Smooth muscle cell of the brain vasculature (primary cell): ENCODE data around the gene MYO7B.

ENCODE experiments used
- DNase-seq: peaks from one replicate; pipeline ENCODE4 v3.0.0-alpha.2; 2012; ENCODE audit warnings: low read depth, low spot score

The MYO7B gene

DNA sequence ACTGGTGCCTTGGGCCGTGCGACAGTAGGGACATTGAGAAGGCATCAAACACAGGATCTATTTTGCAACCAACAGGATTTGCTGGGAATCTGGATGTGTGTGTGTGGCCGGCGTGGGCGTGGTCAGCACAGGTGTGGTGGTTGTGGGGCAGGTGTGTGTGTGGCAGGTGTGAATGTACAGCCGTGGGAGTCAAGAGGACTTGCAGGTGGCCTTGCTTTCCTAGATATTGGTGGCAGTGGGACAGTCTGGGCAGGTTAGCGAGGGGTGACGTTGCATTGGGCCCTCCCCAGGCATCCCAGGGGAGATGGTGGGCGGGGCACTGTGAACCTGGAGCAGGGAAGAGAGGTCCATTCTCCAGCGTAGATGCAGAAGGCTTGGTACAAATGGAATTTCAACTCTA, 143.0 kb downstream of the MYO7B start:
- no peak for DNase-seq

GRCh38 chr2:127678991-127679390, 143.5 kb downstream of the MYO7B start:
- DNase-seq: no peak

GRCh38 chr2:127679680-127680361, 144.3 kb downstream of the MYO7B start:
- no peak for DNase-seq

DNA sequence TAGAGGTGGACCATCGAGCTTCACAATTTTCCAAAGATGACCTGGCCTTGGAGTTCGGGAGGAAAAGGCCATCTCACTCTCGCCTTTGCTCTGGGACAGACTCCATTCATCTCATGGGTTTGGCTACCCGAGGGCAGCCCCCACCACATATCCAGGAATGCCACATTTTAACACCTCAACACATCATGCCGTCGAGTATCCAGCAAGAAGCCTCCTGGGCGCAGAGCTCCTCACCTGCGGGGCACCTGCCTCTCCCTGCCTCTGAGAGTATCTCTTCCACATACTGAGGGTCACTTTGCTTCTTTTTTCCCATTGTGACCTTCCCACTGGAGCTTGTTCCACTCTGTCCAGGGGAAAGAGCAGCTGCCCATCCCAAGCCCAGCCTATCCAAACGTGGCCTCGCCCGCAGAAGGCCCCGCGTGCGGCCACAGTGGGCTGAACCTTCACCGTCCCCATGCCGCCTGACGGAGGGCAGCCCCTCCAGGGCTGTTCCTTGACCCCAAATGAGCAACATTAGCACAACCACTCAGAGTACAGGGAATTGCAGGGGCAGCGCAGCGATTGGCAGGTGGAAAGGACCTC, 145.3 kb downstream of the MYO7B start:
- DNase-seq: no peak

DNA sequence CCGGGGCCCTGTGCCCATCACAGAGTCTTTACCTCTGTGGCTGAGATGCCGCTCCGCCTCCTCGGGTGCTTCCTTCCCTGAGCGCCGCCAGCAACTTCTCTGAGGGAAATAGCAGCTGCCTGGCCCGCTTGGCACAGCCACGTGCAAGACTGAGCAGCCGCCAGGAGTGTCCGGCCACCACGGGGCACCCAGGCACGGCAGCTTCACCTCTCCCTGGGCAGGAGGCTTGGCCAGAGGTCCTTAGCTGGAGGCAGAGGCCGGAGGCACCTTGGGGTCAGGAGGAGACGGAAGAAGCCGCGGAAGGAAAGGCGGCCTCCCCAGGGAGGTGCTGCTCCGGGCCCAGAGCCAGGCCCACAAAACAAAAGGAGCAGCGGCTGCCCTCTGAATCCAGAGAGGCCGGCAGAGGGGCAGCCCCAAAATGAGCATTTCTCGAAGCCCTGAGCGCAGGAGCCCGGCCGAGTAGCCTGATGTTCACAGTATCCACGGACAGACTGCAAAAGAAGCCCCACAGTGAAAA, 145.9 kb downstream of the MYO7B start:
- no peak for DNase-seq

DNA sequence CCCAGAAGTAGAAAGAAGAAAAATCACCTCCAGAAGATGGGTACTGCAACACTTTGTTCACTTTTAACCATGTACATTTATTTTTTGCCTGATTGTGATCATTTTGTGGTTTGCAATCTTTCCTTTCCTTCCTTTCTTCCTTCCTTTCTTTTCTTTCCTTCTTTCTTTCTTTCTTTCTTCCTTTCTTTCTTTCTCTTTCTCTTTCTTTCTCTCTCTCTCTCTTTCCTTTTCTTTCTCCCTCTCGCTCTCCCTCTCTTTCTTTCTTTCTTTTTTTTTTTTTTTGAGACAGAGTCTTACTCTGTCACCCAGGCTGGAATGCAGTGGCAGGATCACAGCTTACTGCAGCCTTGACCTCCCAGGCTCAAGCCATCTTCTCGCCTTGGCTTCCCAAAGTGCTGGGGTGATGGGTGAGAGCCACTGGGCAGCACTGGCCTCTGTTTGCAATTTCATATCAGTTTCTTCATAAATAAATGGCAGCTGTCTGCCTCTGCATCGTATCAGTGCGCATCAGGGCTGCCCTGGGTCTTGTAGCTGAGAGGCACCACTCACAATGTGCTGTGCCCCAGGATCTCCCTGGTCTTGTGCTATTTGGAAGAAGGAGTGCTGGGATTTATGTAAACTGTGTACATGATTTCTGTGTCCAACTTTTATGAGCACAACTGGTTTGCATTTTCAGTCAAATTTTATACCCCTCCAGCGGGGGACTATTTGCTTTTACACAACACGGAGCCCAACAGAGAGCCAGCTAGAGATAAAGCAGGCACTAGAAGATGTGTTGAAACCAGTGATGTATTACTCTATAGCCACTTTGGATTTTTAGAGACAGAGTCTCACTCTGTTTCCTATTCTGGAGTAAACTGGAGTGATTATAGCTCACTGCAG, 146.7 kb downstream of the MYO7B start:
- no peak for DNase-seq

GRCh38 chr2:127683056-127683455, 147.6 kb downstream of the MYO7B start:
- no peak for DNase-seq

GRCh38 chr2:127683757-127684156, 148.3 kb downstream of the MYO7B start:
- DNase-seq: no peak

GRCh38 chr2:127685410-127686080, 150.1 kb downstream of the MYO7B start:
- DNase-seq: no peak
